Limb (tissue), 2 donors: ENCODE results near the gene PRSS27.

Source experiments
- DNase-seq, 2 donors: peaks; one replicate each; pipeline ENCODE4 v3.0.0-alpha.2; 2016; ENCODE audit errors: extremely low spot score in 2 of 2

Gene PRSS27

DNA sequence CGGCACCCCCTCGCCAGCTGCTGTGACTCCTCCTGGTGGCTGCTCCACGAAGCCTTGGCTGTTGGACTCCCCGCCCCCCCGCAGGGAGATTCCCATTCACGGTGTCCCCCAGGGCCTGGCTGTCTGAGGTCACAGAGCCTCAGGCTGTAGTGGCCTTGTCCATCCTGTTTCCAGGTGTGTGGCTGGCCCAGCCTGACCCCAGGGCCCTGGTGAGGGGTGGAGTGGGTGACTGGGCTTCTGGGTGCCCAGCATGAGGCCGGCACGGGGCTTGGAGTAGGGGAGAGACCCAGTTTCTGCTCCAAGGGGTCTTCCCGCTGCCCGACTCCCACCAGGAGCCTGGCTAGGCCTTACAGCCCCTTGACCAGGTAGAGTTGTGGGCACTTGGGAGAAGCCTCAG is 10.4 kb downstream of the PRSS27 start:
- no peak for DNase-seq

DNA sequence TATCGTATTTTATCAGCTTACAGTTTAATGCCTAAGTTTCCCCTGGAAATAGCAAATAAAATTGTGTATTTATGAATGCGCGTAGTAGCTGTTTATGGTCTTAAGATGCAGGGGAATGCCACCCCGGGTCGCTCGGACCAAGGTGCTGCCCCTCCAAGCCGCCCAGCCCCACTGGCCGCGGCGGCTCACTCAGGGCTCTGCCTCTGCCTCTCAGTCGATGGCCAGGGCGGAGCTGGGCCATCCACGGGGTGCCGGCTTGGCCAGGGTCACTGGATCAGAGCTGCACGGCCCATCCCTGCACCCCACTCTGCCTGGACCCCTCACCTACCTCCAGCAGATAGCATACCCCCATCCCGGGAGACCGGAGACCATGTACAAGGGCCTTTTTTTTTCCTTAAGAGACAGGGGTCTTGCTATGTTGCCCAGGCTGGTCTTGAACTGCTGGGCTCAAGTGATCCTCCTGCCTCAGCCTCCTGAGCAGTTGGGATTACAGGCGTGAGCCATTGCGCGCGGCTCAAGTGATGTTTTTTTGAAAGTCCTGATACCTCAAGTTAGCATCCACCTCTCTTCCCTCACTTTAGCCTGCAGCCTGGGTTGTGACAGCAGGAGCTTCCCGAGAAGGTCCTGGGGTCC is 11.0 kb downstream of the PRSS27 start:
- peak in 1 of 2 donors; percentile 17 for DNase-seq

DNA sequence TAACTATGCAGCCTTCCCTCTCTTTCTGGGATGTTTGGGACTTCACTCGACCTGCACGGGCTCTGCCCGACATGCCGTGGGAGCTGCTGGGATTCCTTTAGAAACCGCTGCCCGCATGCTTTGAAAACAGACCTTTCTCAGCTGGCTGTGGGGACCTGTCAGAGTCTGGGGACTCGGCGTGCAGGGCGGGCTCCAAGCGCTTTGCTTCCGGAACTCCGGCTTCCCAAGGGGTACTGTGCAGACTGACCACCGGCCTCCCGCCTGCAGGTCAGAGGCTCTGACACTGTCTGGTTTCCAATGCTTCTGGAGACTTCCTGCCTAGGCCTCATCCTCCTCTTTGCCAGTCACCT is 11.8 kb downstream of the PRSS27 start:
- DNase-seq = no peak

DNA sequence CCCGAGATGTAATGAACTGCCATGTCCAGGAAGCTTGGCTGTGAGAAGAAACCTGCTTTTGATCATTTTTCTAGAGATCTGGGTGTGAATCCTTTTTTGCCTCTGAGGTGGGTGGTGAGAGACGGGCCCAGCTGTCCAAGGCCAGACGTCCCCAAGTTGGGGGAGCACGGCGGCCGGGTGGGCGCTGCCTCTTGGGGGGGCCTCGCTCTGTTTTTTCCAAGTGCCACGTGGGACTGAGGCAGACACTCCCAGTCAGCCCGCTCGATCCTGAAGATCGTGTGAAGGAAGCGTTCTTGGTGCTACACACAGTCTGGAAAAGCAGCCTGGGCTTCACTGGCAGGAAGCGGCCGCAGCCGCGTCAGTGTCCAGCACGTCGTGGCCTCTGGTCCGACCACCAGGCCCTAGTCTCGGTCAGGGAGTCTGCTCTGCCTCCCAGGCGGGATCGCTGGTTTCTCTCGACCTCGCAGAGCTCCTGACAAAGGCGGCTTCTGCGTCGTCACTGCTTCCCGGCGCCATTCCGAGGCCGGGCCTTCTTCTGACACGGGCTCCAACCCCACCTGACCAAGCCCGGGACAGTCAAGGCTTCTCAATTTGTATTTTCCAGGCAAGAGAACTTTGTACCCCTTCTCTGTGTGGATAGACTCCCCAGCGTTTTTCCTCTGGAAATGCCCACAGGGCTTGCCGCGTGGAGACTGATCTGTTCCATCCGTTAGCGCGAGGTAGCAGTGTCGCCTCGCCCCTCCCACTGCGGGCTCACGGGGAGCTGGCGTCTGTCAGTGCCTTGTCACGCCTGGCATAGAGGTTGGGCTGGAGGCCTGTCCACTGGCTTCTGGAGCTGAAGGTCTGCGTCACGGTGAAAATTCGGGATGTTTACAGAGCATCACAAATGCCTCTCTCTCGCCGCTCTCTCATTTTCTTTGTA is 12.4 kb downstream of the PRSS27 start:
- no peak for DNase-seq

GRCh38 chr16:2706611-2707311 is 13.3 kb downstream of the PRSS27 start:
- no peak for DNase-seq

DNA sequence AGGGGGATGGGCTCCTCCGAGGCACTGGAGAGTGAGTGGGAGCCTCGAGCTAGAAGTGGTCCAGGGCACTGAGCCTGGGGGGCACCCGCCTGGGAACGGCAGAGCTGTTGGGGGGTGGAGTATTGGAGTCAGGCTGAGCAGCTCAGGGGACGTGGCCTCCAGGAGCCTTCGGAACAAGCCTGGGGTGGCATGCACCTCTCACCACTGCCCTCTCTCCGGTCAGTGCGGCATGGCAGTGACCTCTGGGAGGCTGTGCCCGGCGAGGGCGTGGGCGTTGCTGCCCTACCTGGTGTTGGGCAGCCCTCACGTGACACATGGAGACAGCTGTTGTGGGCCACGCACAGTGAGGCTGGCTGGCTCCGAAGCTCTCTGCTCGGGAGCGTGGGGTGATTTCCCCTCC is 13.9 kb downstream of the PRSS27 start:
- DNase-seq = no peak

- no peak for DNase-seq
These were observed 14.7 kb downstream of the PRSS27 start for GRCh38 chr16:2705351-2705750.

- no peak for DNase-seq
These were observed 15.1 kb downstream of the PRSS27 start for GRCh38 chr16:2704983-2705275.

GRCh38 chr16:2704166-2704982 is 15.7 kb downstream of the PRSS27 start:
- no peak for DNase-seq

DNA sequence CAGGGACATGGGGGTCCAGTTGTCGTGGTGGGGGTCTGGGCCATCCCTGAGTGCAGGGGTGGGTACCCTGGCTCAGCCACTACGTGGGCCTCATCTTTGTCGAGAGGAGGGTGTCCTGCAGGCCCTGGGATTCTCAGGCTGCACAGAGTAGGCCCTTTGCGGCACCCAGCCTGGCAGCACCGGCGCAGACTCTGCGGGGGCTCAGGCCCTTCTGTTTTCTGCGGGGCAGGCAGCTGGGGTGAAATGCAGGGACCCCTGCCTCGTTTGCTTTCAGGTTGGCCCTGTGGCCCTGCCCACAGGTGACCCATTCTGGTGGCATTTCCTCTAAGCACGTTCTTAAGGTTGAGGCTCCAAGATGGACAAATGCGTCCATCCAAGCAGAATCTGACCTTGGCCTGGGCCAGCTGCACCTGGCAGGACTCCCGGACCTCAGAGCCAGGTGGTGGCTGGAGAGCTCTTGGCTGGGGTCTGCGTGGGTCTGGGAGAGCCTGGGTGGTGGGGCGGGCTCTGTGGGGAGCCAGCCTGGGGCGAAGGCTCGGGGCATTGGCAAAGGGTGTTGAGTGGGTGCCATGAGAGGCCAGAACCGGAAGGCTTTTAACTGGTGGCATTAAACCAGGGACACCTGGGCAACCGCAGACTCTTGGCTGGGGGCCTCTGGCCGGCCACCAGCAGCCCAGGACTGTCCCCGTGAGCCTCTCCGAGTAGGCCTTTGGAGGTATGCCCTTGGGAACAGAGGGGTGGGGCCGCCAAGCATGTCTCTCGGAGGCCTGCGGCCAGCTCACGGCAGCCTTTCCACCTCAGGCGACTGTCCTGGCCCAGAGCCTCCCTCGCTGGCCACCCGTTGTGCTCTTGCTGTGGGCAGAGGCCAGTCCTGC is 16.9 kb downstream of the PRSS27 start:
- no peak for DNase-seq

GRCh38 chr16:2702438-2702825 is 17.6 kb downstream of the PRSS27 start:
- no peak for DNase-seq

DNA sequence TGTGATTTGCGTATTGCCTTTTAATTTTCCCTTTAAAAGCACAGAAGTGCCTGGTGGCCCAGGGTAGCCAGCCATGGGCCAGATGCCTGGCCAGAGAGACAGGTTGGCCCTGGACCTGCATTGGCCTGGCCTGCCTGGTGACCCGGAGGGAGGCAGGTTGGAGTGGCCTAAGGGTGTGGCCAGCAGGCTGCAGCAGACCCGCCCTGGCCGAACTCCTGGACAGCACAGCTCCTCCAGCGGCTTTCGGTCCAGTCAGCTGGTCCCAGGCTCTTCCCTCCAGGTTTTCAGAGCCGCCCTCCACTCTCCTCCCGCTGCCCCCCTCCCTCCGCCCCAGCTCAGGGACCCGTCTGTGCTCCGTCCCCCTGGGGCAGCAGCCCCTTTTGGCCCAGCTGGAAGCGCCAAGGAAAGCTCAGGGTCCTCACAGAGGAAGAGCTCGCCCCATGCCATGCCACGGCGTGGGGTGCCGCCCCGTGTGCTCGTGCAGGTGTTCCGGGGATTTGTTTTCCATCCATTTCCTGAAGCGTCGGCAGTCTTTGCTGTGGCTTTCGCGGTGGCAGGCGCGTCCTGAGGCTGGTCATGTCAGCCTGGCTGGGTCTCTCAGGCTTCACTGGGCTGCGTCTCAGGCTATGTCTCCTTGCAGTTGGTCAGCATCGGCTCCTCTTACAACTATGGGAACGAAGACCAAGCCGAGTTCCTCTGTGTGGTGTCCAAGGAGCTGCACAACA is 18.1 kb downstream of the PRSS27 start:
- no peak for DNase-seq

- DNase-seq = no peak
These were observed 18.8 kb downstream of the PRSS27 start for GRCh38 chr16:2701272-2701671.

DNA sequence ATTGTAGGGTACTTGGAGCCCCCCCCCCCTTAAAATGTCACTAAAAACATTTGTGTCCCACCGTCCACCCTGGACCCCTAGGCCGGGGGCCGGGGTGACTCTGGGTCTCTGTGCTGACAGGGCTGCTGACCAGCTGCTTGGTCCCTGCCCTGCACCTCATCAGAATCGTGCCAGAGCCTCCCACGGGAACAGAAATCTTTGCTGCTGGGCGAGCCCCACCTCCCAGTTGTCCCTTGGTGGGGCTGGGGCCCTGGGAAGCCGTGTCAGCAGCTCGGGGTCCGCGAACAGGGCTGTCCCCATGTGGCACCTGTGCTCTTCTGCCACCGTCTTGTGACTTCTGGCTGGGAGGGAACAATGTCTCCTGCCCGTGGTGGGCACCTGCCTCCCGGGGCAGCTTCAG is 19.2 kb downstream of the PRSS27 start:
- DNase-seq = no peak

DNA sequence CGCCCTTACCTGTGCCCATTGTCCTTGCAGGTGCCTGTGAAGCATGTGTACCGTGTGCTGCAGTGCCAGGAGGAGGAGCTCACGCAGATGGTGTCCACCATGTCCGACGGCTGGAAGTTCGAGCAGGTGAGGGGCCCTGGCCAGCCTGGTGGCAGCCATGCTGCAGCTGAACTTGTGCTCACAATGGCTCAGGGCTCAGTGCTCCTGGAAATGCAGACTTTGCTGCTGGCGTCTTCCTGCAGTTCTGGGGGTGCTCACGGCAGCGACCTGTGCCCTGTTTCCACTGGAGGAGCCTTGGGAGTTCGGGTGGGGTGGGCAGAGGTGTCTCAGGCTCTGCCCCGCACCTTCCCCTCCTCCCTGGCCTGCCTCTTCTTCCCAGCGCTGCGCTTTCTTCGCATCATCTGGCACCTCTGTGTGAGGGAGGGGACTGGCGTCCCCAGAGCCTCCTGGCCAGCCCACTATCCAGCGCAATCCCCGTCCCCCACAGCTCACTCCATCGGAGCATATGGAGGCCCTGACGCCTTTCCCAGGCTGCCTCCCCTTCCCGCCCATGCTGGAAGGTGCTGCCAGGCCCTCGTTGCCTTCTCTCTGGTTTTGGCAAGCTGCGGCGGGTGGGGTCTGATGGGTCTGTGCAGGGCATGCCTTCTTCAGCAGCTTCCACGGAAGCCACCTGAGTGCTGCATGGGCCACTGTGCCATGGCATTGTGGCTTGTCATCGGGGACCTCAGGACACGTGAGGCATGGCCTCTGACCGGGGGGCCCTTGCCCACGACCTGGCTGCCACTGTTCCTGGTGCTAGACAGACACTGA is 20.0 kb downstream of the PRSS27 start:
- DNase-seq = no peak

GRCh38 chr16:2698965-2699750 is 20.9 kb downstream of the PRSS27 start:
- DNase-seq = no peak

DNA sequence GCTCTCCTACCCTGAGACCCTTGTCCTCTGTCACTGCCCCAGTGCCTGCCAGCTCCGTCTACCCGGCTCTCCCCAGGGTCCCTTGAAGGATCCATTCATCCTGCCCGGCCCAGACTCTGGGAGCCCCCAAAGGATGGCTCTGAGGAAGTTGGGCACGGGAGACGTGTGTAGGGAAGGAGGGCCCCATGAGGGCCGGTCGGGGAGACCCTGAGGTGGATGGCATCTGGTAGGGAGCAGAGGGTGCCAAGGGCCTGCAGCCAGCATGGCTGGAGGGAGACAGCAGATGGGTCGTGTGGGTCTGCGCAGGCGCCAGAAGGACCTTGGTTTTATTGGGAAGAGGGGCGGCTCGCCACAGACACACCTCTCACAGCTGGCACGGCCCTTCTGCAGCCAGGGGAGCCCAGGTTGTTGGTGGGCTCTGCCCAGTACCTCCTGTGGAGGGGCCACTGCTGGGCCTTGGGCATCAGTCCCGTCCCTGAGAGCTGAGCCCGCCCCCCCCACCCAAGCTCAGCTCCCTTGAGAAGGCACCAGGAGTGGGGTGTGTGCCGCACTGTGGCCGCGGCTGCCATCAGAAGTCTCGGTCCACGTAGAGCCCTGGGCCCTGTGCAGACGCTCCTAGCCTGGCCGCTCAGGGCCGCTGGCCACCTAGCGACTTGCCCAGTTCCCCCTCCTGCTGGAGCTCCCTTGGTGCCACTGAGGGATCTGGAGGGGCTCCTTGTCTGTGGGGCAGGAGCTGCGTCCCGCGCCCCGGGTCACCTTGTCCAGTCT is 21.7 kb downstream of the PRSS27 start:
- no peak for DNase-seq
